Left ventricle myocardium inferior (tissue), 1 donor: ENCODE data around the gene CLSTN1. TPM values are rescaled to one million over a fixed set of nuclear protein-coding genes. Genes with fewer than 3 reads are reported as not detected.
A peak's percentile ranks its signal among the peaks of the same experiment; 100 is the strongest.

Source experiments
- DNase-seq: peaks from one replicate; pipeline ENCODE4 v3.0.0-alpha.2; 2020
- H3K27ac ChIP-seq: fragments of 200-600 bp; replicated peaks from 2 replicates; pipeline ENCODE4 v1.8.0; 2021
- H3K27me3 ChIP-seq: fragments of 200-600 bp; 2 replicates; pipeline ENCODE4 v1.8.0; 2021; ENCODE audit warnings: low read depth
- H3K36me3 ChIP-seq: fragments of 200-600 bp; 2 replicates; pipeline ENCODE4 v1.8.0; 2021
- H3K4me1 ChIP-seq: fragments of 200-600 bp; 2 replicates; pipeline ENCODE4 v1.8.0; 2021
- H3K4me3 ChIP-seq: fragments of 200-600 bp; 2 replicates; pipeline ENCODE4 v1.8.0; 2021; ENCODE audit warnings: mild to moderate bottlenecking, moderate library complexity
- H3K9me3 ChIP-seq: fragments of 200-600 bp; replicated peaks from 2 replicates; pipeline ENCODE4 v1.8.0; 2021
- intact Hi-C: fragments of 100-400 bp; cut with micrococcal nuclease; formaldehyde crosslinking; loops from one replicate; pipeline ENCODE4 v1.11.0; 2022
- total RNA-seq: library from RNA; stranded (reverse); fragmentation: NEBNext Ultra II Directional; extraction: Animal tissue kit (Norgen Biotek cat#: 25700); gene quantifications from one replicate; pipeline ENCODE4 v1.2.1, GENCODE V29; 2021
- TF ChIP-seq, protein P1 (sequence below): fragments of 200-600 bp; IDR thresholded peaks from 2 replicates; pipeline ENCODE4 v1.8.0; 2021; ENCODE audit warnings: antibody characterized with exemption, mild to moderate bottlenecking, borderline replicate concordance
- donor health status: DM: no; HTN: yes; CAD: no; lungs with severe emphysema.

CLSTN1 gene
- total RNA-seq, 1 donor from 2014 or later, result 63.5 TPM

DNA sequence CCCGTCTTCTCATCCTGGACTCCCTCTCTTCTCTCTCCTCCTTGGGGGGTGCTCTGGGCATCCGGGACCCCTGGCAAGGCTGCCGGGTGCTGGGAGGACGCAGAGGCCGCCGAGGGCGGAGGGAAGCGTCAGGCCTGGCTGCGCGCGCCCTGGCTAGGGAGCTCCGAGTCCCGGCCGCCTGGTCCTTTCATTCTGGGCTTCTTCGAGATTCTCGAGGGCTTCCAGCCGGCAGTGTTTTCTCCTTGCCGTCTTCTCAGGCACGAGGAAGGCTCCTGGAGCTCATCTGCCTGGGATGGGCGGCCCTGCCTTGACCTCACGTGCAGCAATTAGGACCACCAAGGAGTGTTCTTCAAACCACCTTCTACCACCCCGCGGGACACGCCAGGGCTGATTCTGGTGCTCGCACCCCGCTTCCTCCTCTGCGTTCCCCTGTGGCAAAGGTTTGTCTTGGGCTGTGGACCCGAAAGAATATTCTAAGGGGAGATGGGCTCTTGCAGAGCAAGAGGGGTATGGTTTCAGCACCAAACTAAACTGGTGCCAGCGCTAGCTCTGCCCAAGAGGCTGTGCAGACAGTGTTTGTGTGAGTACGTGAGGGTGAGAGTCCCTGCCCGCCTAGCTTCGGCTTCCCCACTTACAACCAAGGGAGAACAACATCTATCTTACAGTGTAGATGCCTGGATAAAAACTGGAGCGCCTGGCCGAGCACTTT, 135.7 kb downstream of the CLSTN1 start:
- Histone ChIP-seq H3K27me3 (no peaks in the 10 kb centered on the region), H3K4me3 (peak overlapping the region; percentile 78), H3K36me3 (no peaks in the 10 kb centered on the region), H3K4me1 (peaks cover 35% of the 10 kb centered on the region), H3K27ac (no peak overlapping the region), H3K9me3 (no peaks in the 10 kb centered on the region)
- TF ChIP-seq, protein P1, sequence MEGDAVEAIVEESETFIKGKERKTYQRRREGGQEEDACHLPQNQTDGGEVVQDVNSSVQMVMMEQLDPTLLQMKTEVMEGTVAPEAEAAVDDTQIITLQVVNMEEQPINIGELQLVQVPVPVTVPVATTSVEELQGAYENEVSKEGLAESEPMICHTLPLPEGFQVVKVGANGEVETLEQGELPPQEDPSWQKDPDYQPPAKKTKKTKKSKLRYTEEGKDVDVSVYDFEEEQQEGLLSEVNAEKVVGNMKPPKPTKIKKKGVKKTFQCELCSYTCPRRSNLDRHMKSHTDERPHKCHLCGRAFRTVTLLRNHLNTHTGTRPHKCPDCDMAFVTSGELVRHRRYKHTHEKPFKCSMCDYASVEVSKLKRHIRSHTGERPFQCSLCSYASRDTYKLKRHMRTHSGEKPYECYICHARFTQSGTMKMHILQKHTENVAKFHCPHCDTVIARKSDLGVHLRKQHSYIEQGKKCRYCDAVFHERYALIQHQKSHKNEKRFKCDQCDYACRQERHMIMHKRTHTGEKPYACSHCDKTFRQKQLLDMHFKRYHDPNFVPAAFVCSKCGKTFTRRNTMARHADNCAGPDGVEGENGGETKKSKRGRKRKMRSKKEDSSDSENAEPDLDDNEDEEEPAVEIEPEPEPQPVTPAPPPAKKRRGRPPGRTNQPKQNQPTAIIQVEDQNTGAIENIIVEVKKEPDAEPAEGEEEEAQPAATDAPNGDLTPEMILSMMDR, result no peak
- intact Hi-C loops, result no loop called here
- no peak for DNase-seq

DNA sequence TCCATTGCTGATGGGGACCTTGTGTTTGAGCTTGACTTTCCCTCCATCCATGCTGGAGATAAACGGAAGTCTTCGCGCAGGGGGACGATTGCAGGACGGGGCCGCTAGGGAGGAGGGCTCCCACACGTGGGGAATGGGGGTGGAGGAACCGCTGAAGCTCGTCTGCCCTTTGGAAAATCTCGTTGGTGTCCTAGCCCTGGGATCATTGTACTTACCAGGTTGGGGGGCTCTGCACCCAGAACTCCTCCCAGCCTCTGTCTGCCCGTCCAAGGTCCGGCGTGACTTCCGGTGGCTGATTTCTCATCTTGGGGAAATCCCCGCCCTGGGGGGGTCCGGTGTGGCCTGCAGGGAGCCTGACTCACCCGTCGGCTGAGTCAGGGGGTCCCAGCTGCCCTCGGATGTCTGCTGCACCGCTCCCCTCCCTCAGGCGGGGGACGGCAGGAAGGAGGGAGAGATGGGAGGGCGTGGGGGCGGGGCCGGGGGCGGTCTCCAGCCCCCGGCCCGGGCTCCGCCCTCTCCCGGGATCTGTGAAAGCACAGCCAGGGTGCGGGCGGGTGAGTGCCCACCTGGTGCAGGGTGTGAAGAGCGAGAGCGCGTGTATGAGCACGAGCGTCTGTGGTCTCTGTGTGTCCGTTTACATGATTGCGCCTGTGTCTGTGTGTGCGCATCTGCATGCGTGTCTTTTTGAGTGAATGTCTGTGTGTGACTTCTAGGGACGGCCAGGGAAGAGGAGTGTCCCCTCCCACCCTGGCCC, 136.5 kb downstream of the CLSTN1 start:
- Histone ChIP-seq H3K36me3 (no peaks in the 10 kb centered on the region), H3K4me1 (peaks cover 35% of the 10 kb centered on the region), H3K27me3 (no peaks in the 10 kb centered on the region), H3K27ac (peak overlapping the region; percentile 40), H3K4me3 (peak overlapping the region; percentile 78), H3K9me3 (no peaks in the 10 kb centered on the region)
- intact Hi-C loops, result no loop called here
- peak; percentile 26 for DNase-seq
- TF ChIP-seq, protein P1, result no peak

DNA sequence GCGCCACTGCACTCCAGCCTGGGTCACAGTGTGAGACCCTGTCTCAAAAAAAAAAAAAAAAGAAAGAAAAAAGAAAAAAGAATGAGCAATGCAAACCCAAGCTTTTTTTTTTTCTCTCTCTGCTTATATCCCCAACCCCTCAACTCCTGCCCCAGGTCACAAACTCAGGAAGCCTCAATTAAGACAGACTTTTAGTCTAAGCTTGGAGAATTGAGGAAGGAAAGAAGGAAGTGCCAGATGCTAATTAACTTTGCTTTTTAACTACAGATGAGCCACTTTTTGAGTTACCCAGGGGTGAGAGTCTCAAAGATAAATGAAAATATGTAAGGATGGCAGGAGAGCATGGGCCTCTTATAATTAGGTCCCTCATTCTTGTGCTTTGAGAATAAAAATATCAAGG, 139.0 kb downstream of the CLSTN1 start:
- H3K27ac ChIP-seq, result no peak overlapping the region
- H3K4me1 ChIP-seq, result peaks cover 26% of the 10 kb centered on the region
- intact Hi-C loops, result no loop called here

DNA sequence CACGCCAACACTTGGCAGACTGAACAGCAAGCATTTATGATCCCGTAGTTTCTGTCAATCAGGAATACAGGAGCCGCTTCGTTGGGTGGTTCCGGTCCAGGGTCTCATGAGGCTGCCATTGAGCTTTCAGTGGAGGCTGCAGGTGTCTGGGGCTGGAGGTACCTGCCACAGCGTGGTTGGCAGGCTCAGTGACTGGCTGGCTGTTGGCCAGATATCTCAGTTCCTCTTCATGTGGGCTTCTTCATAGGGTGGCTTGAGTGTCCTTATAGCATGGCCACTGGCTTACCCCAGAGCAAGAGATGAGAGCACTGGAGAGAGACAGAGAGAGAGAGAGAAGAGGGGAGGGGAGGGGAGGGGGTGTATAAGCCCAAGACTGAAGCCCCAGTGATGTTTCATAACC, 142.9 kb downstream of the CLSTN1 start:
- DNase-seq, result no peak
- Histone ChIP-seq H3K27me3 (no peaks in the 10 kb centered on the region), H3K36me3 (no peaks in the 10 kb centered on the region), H3K4me3 (no peak overlapping the region), H3K9me3 (no peaks in the 10 kb centered on the region), H3K4me1 (no peaks in the 10 kb centered on the region), H3K27ac (no peak overlapping the region)
- TF ChIP-seq, protein P1, result no peak
- intact Hi-C loops, result no loop called here

More for the DNA sequence above, 139.0 kb downstream of the CLSTN1 start:
- Histone ChIP-seq H3K4me3 (no peak overlapping the region), H3K36me3 (no peaks in the 10 kb centered on the region), H3K27me3 (no peaks in the 10 kb centered on the region), H3K9me3 (no peaks in the 10 kb centered on the region)
- TF ChIP-seq, protein P1, result no peak
- no peak for DNase-seq

DNA sequence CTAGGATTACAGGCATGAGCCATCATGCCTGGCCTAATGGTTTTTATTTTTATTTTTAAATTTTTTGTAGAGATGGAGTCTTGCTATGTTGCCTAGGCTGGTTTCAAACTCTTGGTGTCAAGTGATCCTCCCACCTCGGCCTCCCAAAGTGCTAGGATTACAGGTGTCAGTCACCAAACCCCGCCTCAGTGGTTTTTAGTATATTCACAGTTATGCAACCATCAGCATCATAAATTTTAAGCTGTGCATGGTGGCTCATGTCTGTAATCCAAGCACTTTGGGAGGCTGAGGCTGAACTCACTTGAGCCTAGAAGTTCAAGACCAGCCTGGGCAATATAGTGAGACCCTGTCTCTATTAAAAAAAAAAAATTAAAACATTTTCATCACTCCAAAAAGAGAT, 143.7 kb downstream of the CLSTN1 start:
- H3K36me3 ChIP-seq, result no peaks in the 10 kb centered on the region
- H3K27ac ChIP-seq, result no peak overlapping the region
- no peaks in the 10 kb centered on the region for H3K4me1 ChIP-seq
- DNase-seq, result no peak
- H3K9me3 ChIP-seq, result no peaks in the 10 kb centered on the region
- H3K4me3 ChIP-seq, result no peak overlapping the region
- intact Hi-C loops, result no loop called here
- H3K27me3 ChIP-seq, result no peaks in the 10 kb centered on the region
- TF ChIP-seq, protein P1, result no peak

Other genes starting within 250 kb of the CLSTN1 start
- gene TMEM201, start 235.1 kb downstream of the CLSTN1 start, total RNA-seq, result 21.1 TPM
- gene PIK3CD, start 172.2 kb downstream of the CLSTN1 start, total RNA-seq, result 2.6 TPM
- 42.6 TPM for gene CTNNBIP1, start 86.3 kb upstream of the CLSTN1 start, total RNA-seq
- gene LZIC, start 119.4 kb upstream of the CLSTN1 start, total RNA-seq, result 36.3 TPM
- gene NMNAT1, start 119.5 kb upstream of the CLSTN1 start, total RNA-seq, result 22.2 TPM
- gene RBP7, start 173.3 kb upstream of the CLSTN1 start, total RNA-seq, result 23.1 TPM
- 80.3 TPM for gene UBE4B, start 209.0 kb upstream of the CLSTN1 start, total RNA-seq